ENCODE results near the gene CHN2. TPM values are rescaled to one million over a fixed set of nuclear protein-coding genes. Genes with fewer than 3 reads are reported as not detected.

Gene CHN2
- total RNA-seq, 1 donor from 2014 or later = 6.6 TPM

GRCh38 chr7:29229066-29229465 lies 34.5 kb downstream of the CHN2 start:
- peaks cover 3% of the 10 kb centered on the region for H3K9me3 Mint-ChIP-seq
- no peak overlapping the region for H3K4me3 Mint-ChIP-seq
- H3K27me3 Mint-ChIP-seq (ENCODE audit: insufficient read depth, low read depth) = no peaks in the 10 kb centered on the region
- Histone ChIP-seq H3K4me1 (peaks cover 31% of the 10 kb centered on the region), H3K27me3 (no peaks in the 10 kb centered on the region), H3K9me3 (ENCODE audit: low read depth) (no peaks in the 10 kb centered on the region), H4K20me1 (ENCODE audit: low read depth) (no peaks in the 10 kb centered on the region), H2AFZ (replicated peaks) (no peak overlapping the region), H3F3A (ENCODE audit: low read depth) (peaks cover 12% of the 10 kb centered on the region), H3K27ac (no peak overlapping the region), H3K4me2 (no peak overlapping the region), H3K4me3 (no peak overlapping the region), H3K36me3 (no peaks in the 10 kb centered on the region), H3K79me2 (ENCODE audit: low read depth) (no peaks in the 10 kb centered on the region), H3K9ac (no peak overlapping the region)
- TF ChIP-seq EZH2phosphoT487 (IDR thresholded peaks at IDR 0.05) = no peak
- TF ChIP-seq CTCF (IDR thresholded peaks at IDR 0.05) = no peak
- TF ChIP-seq EZH2 (IDR thresholded peaks at IDR 0.05) = no peak
- no peaks in the 10 kb centered on the region for H3K36me3 Mint-ChIP-seq
- DNase-seq (ENCODE audit: low spot score) = no peak
- peaks cover 14% of the 10 kb centered on the region for H3K4me1 Mint-ChIP-seq
- no peak overlapping the region for H3K27ac Mint-ChIP-seq

DNA sequence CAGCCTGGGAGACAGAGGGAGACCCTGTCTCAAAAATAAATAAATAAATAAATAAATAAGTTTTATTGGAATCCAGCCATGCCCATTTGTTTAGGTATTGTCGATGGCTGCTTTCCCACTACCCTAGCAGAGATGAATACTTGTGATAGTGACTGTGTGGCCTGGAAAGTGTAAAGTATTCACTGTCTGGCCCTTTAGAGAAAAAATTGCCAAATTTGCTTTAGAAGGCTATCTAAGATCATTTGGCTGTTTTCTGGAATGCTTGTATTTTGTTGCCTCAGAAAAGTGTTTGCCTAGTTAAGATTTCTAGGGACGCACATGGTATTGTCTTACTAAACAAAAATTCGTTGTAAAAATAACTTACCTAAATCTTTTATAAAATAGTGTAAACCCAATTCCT lies 35.4 kb downstream of the CHN2 start:
- H3F3A ChIP-seq (ENCODE audit: low read depth) = peaks cover 12% of the 10 kb centered on the region
- H3K4me1 Mint-ChIP-seq = peaks cover 14% of the 10 kb centered on the region
- DNase-seq (ENCODE audit: low spot score) = no peak
- H3K4me3 ChIP-seq = no peak overlapping the region
- H3K4me1 ChIP-seq = peaks cover 30% of the 10 kb centered on the region
- no peaks in the 10 kb centered on the region for H3K79me2 ChIP-seq (ENCODE audit: low read depth)
- H3K9me3 Mint-ChIP-seq = peaks cover 3% of the 10 kb centered on the region
- no peak overlapping the region for H3K9ac ChIP-seq
- H3K27ac Mint-ChIP-seq = no peak overlapping the region
- H2AFZ ChIP-seq (replicated peaks) = no peak overlapping the region
- H3K27me3 Mint-ChIP-seq (ENCODE audit: insufficient read depth, low read depth) = no peaks in the 10 kb centered on the region
- H3K36me3 ChIP-seq = no peaks in the 10 kb centered on the region
- TF ChIP-seq EZH2phosphoT487 (IDR thresholded peaks at IDR 0.05) (no peak), EZH2 (IDR thresholded peaks at IDR 0.05) (no peak), CTCF (IDR thresholded peaks at IDR 0.05) (no peak)
- no peaks in the 10 kb centered on the region for H3K9me3 ChIP-seq (ENCODE audit: low read depth)
- no peak overlapping the region for H3K4me2 ChIP-seq
- no peaks in the 10 kb centered on the region for H4K20me1 ChIP-seq (ENCODE audit: low read depth)
- no peak overlapping the region for H3K4me3 Mint-ChIP-seq
- no peaks in the 10 kb centered on the region for H3K36me3 Mint-ChIP-seq
- no peaks in the 10 kb centered on the region for H3K27me3 ChIP-seq
- H3K27ac ChIP-seq = no peak overlapping the region

GRCh38 chr7:29230871-29231345 lies 36.3 kb downstream of the CHN2 start:
- Histone ChIP-seq H3K27ac (no peak overlapping the region), H3K4me3 (no peak overlapping the region), H3K27me3 (no peaks in the 10 kb centered on the region), H3K9me3 (ENCODE audit: low read depth) (no peaks in the 10 kb centered on the region), H3F3A (ENCODE audit: low read depth) (peaks cover 12% of the 10 kb centered on the region), H3K9ac (no peak overlapping the region), H3K79me2 (ENCODE audit: low read depth) (no peaks in the 10 kb centered on the region), H3K36me3 (no peaks in the 10 kb centered on the region), H3K4me1 (peaks cover 20% of the 10 kb centered on the region), H4K20me1 (ENCODE audit: low read depth) (no peaks in the 10 kb centered on the region), H2AFZ (replicated peaks) (no peak overlapping the region), H3K4me2 (no peak overlapping the region)
- H3K9me3 Mint-ChIP-seq = peaks cover 6% of the 10 kb centered on the region
- H3K27ac Mint-ChIP-seq = no peak overlapping the region
- no peaks in the 10 kb centered on the region for H3K36me3 Mint-ChIP-seq
- no peaks in the 10 kb centered on the region for H3K27me3 Mint-ChIP-seq (ENCODE audit: insufficient read depth, low read depth)
- no peak overlapping the region for H3K4me3 Mint-ChIP-seq
- TF ChIP-seq EZH2 (IDR thresholded peaks at IDR 0.05) = no peak
- no peak for TF ChIP-seq EZH2phosphoT487 (IDR thresholded peaks at IDR 0.05)
- TF ChIP-seq CTCF (IDR thresholded peaks at IDR 0.05) = no peak
- DNase-seq (ENCODE audit: low spot score) = no peak
- H3K4me1 Mint-ChIP-seq = peaks cover 14% of the 10 kb centered on the region
